Measurements from ENCODE around the gene RBPJL. TPM values are rescaled to one million over a fixed set of nuclear protein-coding genes. Genes with fewer than 3 reads are reported as not detected.

Gene RBPJL
- polyA plus RNA-seq, 3 donors = not detected

DNA sequence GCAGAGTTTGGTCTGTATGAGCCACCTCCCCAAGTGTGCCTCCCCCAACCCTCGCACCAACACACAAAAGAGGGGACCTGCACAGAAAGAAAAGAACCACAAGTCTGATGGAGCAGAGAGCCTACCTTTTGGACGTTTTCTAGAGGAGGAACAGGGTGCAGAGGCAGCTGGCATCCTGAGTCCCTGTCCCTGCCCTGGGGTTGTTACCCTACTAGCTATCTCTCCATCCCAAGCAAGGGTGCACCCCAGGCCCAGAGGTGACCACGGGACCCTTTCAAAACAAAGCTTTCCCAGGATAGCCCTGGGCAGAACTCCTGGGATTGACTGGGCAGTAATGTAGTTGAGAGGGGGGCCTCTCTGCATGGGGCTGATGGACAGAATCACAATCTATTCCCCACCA is 11.2 kb downstream of the RBPJL start:
- DNase-seq = no peak

DNA sequence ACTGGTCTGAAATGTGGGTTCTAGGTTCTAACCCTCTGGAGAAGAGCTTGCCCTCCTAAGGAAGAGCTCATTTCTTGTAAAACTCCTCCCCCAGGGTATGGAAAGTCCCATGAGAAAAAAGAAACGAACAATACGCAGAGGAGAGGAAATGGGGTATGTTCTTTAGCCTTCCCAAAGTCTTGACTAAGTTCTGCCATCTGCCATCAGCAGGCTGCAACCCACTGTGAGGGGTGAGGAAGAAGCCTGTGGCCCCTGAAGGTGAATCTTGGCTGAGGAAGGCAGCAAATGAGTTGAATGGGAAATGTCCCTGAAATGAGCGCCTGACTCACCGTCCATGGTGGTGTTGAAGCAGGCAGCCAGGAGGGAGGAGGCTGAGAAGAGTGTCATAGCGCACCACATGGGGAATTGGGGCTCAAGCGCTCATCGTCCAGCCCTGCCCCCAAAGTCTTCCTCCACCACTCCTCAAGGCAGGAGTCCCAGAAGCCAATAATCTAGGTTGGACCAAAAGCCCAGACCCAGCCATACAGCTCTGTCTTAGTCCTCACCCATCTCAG is 11.8 kb downstream of the RBPJL start:
- no peak for DNase-seq

DNA sequence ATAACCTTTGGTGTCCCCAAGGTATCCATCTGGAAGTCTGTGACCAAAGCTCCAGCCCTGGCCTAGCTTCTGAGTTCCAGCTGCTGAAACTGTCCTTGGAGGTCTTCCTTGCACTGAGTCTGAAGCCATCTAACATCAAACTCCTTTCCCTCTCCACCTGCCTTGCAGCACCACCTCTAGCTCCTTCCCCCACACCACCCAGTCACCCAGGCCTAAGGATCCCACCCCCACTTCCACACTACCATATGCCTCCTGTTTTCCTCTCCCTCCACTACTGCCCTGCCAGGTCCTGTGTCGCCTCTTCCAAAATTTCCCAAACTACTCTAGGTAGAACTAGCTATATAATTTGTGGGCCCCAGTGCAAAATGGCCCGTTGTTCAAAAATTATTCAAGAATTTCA is 12.3 kb downstream of the RBPJL start:
- no peak for DNase-seq

DNA sequence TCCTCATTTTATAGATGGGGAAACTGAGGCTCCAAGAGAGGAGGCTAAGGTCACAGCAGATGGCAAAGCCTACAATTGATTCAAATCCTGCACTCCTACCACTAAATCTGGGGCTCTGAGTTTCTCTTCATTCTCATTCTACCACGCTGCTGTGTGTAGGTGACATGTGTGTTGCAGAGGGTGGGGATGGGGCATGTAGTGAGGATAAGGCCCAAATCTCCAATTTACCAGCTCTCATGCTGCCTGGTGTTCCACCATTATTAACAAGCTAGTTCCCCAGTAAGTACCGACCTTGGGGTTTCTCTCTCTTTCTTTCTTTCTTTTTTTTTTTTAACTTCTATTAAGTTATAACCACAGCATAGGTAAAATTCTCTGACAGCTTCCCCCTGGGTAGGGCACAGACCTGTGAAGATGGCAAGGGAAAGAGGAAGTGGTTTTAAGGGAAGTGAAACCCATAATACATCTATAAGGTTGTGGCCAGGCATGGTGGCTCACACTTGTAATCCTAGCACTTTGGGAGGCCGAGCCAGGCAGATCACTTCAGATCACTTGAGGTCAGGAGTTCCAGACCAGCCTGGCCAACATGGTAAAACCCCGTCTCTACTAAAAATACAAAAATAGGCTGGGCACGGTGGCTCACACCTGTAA is 14.4 kb downstream of the RBPJL start:
- DNase-seq = no peak

DNA sequence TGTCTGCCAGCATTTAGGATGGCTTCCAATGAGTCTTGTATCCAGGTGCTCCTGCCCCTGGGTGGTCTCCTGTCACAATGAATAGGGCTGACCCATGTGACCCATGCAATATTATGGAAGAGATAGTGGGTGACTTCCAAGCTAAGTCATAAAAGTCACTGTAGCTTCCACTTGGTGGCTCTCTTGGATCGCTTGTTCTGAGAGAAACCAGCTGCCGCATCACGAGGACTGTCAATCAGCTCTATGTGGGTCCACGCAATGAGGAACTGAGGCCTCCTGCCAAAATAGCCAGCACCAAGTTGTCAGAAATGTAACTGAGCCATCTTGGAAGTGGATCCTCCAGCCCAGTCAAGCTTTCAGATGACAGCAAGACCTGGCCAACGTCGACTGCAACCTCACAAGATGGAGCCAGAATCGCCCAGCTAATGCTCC is 16.3 kb downstream of the RBPJL start:
- DNase-seq = no peak

DNA sequence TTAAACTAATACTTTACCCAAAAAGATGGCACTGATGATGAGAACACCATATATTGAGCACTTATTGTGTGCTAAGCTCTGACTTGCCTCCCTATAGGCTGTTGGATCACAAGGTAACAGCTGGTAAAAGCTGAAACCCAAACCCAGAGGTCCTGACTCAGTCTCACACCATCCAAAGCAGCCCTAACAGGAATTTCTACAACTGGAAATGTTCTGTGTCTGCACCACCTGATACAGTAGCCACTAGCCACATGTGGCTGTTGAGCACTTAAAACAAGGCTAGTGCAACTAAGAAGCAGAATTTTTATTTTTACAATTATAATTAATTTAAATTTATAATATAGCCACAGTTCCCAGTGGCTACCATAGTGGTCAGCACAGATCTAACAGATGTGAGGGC is 17.1 kb downstream of the RBPJL start:
- no peak for DNase-seq

DNA sequence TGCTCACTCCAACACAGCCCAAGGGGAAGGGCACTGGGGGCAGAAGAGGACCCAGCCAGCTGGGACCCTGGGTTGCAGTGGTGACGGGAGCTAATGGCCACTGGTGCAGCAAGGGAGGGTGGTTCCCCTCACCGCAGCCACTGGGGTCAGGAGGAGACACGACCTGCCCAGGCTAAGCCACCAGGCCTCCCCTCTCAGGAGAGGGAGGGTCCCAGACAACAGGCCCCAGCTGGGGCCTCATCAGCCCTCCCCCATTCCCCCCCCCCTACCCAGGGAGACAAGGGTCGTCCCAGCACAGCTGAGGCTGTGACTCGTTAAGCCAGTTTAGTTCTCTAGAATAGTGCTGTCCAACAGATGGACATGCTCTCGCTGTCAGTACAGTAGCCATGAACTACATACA is 18.7 kb downstream of the RBPJL start:
- DNase-seq = no peak

DNA sequence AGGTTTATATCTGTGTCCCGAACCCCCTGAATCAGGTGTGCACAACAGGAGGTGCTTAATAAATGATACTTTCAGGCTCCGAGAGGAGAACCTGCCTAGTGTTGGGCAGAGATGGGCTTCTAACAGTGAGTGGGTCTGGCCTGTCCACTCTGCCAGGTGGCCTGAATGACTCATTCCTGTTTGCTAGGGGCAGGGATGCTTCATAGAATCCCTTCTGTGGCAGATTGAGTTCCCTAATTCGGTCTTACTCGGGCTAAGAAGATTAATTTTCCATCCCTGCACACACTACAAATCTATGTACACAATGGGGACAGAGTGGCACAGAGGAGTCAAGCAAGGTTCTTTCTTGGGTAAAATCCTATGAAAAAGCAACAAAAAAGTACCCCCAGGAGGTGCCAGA is 21.8 kb downstream of the RBPJL start:
- DNase-seq = no peak

DNA sequence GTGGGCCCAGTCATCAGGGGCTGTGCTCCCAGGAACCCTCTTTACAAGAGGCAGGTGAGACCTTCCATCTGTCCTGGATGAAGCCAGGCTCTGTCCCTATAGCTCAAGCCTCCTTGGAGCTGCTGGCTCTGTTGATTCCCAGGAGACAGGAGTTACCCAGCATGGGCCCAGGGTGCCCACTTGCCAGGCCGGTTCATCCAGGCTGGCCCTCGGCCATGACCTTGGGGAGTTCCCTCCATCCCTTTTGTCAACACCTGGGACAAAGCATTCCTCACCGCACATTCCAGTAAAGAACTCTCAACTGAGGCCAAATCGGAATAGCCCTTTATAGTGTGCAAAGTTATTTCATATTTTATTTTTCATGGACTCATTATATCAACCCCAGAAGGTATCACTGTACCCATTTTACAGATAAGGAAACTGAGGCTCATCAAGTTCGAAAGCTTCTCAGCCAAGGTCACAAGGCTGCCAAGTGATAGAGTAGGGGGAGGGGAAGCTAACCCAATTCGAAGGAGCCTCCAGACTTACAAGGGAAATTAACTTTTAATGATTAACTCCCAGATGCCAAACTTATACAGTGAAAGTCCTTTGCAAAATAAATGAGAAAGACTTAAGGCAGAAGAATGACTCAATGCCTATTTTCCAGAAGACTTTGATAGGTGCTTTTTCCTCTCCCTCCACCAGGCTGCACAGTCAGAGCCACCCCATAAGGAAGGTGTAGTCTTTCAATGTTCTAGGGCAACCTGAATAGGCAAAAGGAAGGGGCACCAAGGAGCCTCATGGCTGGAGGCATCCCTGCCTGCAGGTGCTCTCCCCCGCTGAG is 23.1 kb downstream of the RBPJL start:
- no peak for DNase-seq

DNA sequence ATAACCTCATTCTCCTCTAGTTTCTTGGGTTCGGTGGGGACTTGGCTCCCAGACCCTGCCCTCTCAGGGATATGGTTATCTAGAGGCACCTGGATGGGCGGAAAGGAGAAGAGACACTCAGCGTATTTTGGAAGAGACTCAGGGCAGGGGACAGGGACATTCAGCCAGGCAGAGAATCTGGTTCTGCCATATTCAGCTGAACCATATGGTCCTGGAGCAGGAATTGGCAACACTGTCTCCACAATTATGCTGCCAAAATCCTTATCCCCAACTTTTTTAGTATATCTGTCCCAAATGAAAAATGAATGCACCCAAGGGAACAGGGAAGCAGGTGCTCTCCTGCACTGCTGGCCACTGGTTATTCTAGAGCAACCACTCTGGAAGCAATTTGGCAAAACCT is 23.8 kb downstream of the RBPJL start:
- DNase-seq = no peak

DNA sequence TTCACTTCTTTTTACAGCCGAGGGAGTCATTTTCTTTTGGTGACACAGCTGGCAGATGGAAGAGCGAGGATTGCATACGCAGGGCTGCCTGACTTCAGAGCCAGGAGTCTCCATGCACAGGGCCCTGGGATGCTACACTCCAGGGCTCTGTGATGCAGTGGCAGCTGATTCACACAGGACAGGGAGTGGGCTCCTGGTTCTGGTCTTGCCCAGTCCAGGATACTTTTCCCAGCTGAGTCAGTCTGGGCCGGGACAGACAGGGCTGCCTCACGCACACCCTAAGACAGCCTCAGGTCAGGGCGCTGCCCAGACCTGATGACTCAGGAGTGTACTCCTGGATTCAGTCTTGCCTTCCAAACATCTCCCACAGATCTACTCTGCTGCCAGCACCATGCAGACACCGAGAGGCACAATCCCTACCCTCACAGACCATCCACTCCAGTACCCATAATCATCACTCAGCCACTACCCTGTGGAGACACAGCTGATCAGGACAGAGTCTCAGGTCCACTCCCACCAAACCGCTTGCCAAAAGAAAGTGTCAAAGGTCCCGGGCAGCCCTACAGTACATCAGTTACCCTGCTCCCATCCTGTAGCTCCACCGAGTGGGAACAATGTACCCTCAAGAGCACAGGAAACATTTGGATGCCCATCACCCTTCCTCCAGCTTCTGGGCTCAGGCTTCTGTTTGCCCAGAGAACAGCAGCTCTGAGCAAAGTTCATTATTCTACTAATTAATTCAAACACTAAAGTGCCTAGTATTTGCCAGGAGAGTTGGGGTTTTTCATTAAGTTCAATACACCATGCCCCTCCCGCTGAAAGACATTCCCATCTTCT is 30.1 kb downstream of the RBPJL start:
- no peak for DNase-seq

DNA sequence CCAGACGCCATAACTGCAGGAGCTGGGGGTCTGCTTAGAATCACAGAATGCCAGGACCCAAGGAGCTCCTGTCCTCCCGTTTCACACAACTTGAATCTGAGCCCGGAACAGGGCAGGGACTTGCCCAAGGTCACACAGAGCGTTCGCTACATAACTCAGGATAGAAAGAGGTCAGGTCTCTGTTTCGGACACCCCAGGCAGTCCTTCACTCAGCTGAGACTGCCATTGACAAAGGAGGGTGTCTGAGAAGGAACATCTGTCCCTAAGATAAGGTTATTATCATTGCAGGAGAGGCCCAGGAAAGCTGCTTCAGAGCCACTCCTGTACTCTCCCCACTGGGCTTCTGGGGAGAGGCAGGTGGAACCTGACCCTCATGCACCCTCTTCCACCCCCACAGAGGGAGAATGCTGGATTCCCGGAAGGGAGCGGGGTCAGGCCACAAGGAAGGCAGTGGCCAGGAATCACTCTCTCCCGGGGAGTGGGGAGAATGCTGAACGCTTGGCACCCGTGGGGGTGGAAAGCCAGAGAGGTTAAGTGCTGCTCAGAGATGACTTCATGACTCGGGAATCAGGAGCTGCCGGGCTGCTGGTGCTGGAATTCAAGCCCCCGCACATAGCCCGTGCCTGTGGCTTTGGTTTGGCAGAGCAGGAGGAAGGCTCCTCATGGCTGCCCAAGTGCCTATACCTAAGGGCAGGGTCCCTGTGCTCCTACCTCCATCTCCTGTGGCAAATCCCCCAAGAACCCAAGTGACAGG is 30.9 kb downstream of the RBPJL start:
- DNase-seq = peak; percentile 66

DNA sequence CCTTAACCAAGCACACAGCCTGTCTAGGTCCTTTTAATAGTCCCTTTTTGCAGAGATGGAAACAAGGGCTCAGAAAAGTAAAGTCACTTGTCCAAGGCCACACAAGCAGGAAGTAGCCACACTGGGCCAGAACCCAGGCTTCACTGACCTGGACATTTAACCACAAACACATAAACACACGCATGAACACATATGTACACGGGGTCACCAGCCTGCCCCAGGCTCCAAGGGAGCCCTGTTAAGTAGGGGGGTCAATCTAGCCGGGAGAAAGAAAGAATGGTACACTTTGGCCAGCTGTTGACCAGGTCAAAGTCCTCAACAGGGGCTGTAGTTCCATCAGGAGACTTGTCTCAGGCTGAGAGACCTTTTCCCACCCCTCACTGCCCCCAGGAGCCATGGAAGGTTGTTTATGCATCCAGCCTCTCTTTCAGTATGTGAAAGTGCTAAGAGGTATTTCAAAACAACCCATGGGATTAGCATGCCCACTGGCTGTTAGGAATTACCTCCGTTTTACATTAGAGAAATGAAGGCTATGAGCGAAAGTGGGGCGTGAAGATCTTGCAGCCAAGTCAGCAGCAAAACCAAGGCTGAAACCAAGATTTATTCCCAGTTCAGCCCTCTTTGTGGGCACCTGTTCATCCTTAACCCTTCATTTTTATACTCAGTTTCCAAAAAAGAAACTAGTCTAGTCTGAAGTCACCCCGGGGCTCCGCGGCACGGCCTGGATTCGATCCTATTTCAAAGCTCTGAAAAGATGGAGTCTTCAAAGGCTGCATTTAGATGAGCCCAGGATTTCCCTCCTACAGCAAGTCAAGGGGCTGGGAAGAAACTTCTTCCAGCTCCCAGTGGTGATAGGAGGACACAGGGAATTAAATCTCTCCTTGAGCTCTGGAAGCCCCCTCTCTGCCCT is 31.7 kb downstream of the RBPJL start:
- DNase-seq = no peak

DNA sequence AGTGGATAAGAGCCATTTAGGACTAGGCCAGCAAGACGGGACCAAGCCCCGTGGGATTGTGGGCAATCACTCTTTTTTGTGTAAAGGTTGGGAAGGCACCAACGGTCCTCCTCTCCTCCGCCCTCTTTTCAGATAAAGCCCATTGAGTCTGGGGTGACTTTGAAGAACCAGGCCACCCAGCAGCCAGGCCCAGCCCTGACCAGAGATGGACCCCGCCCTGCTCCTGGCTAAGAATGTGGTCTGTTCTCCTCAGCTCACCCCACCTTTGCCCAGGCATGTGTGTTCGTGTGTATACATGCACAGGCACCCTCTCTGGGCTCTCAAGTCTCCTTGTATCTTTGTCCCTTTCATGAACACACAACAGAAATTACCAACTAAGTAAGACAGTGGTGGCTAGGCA is 32.4 kb downstream of the RBPJL start:
- no peak for DNase-seq

DNA sequence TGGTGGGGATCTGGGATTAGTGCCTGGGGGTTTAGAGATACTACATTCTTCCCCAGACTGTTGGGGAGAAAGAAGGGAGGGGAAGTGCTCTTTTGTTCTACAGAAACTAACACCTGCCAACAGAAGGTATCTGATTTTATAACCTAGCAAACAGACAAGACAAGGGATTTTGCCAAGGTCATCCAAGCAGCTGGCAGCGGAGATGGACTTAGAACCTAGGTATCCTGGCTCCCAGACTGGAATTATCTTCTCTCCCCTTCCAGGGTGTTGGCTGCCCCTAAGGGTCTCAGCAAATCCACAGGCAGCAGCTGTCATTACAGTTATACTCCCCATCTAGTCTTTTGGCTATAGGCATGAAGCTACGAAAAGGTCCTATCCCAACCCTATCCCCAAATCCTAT is 33.2 kb downstream of the RBPJL start:
- no peak for DNase-seq

DNA sequence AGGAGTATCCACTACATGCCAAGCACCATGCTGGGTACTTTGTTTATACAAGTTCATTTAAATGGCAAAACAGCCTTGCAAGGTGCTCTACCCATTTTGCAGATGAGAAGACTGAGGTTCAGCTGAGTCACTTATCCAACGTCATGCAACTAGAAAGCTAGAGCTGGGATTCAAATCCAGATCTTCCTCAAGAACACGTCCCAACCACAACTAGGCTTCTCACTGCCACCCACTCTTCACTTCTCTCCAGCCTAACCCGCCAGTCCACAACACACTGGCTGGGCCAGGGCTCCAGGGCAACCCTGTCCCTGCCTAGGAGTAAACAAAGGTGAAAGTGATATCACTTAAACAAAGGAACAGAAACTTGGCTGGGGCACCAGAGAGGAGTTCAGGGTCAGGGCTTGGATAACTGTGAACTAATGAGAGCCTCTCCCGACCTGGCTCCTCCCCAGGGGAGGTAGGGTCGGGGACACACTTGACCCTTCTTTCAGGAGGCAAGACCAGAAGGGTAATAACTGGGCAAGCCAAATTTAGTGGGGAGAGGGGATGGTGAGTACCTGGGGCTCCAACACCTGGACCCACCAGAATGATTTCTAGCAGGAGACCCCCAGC is 33.7 kb downstream of the RBPJL start:
- DNase-seq = no peak

DNA sequence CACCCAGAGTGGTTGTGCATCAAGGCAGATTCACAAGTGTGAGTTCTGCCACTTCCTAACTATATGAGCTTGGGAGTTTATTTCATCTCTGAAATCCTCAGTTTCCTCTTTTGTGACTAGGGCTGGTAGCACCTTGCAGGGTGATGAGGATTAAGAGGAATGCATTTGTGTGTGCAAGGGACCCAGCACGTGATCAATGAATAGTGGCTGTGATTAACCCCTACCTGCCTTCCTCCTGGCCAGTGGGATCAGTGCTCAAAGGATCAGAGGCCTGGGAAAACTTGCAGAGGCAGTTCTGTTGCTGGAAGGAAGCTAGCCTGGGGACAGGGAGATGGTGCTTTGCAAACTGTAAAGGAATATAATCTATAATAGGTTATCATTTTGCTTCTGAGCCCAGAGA is 34.3 kb downstream of the RBPJL start:
- DNase-seq = no peak

DNA sequence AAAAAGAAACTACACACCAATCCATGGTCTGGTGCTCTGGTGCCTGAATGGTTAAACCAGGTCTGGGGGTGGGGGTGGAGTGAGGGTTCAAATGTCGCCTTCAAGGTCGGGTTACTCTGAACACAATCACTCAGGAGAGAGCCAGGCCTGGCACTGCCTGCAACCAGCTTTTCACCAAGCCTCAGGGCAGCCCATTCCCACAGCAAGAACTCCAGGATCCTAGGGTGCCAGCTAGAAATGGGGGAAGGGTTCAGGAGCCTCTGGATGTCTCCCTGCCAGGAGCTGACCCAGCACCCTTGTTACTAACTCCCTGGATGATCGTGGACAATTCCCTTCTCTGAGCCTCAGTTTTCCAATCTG is 34.9 kb downstream of the RBPJL start:
- DNase-seq = no peak

DNA sequence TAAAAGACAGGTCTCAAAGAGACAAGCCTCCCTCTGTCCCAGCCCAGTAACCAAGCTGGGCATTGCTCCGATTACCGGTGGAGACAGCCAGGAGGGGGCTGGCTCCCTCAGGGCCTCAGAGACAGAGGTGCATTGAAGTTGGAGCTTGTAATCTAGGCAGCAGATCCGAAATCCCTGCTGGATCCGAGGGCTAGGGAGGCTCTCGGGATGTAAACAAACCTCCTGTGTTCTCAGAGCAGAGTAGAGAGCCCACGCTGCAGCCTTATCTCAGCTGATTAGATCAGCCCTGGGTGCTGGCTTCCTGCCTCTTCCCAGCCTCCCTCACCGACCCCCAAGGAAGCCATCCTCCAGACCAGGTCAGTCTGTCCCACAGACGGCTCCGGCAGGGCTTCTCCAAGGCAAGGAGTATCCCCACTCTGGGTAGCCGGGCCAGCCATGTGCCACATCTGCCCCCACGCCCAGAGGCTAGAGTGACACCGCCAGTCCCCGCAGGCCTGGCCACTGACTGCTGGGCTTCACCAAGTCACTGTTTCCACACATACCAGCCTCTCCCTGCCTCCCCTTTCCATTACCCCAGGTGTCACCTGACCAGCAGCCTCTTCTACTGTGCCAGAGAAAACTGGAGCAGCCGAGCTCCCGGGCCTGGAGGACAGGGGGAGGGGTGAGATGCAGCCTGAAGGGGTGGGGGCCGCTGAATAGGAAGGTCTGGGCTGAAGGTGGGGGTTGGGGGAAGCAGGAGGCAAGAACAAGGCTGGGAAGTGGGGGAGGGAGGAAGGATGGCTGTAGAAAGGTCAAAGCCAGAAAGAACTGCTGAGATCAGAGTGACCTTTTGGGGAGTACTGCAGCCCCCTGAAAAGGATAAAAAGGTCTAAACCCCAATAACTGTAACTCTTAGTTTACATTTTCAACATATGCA is 35.6 kb downstream of the RBPJL start:
- peak; percentile 58 for DNase-seq

All from renal pelvis (tissue), 4 donors.